ENCODE data around the gene CCDC188.

CCDC188 gene

DNA sequence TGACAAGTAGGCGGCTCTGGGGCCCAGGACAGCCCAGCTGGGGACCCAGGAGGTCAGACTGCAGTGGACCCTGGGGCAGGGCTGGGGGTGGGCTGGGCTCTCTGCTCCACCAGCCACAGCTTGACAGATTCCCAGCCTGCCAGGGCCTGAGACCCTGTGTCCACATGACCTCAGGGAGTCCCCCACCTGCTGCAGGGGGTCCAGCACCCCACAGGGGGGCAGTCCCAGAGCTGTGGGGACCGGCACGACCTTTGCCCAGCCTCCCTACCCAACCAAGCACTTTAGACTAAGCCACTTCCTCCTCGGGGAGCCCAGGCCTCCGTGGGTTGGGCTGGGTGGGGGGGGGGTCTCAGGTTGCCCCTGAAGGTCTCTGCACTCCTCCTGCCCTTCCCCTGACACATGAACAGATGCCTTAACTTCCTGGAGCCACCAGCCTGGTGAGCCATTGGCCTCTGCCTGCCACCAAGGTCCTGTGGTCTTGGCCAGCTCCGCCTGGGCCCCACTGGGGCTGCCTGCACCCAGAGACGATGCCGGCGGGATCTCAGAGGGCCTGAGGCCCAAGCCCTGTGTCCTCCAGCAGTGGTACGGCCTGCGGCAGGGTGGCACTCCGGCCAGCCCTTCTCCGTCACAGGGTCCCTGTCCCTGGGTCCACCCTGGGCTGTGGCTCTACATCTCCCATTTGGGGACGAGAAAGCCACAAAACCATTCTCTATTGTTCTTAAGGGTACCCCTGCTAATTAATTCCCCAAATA lies 3.4 kb downstream of the CCDC188 start:
- peak in 1 of 6 experiments; percentile 2 for DNase-seq

DNA sequence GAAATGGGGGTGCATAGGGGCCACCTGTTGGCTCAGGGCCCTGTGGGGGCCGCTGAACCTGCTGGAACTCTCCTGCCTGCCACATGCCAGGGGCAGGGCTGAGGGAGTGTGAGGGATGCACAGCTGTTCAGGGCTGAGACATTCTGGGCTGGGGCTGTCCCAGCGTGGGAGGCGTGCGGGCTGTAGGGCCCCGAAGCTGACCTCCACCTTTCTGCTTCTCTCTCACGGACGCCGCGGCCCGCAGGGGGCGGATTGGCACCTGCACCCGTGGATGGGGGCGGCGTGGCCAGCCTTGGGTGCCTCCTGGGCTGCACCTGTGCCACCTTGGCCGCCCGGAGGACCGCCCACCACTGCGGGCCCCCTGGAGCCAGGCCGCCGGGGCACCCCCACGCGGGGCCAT lies 4.1 kb downstream of the CCDC188 start:
- DNase-seq = no peak

DNA sequence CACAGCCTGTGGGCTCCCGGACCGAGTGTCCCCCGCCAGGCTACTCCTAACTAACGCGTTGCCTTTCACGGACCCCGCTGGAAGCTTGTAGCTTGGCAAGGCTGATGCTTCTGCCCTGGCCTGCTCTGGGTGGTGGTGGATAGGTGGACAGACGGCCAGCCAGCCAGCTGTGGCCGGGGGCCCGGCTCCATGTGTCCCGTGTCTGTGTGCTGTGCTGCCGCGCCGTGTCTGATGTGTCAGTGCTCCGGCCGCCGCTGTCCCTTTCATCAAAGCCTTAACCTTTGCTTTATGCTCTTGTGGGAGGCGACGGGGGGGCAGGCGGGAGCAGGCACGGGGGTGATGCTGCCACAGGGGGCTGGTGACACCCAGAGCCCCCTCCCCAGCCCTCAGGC lies 5.0 kb downstream of the CCDC188 start:
- DNase-seq = no peak

DNA sequence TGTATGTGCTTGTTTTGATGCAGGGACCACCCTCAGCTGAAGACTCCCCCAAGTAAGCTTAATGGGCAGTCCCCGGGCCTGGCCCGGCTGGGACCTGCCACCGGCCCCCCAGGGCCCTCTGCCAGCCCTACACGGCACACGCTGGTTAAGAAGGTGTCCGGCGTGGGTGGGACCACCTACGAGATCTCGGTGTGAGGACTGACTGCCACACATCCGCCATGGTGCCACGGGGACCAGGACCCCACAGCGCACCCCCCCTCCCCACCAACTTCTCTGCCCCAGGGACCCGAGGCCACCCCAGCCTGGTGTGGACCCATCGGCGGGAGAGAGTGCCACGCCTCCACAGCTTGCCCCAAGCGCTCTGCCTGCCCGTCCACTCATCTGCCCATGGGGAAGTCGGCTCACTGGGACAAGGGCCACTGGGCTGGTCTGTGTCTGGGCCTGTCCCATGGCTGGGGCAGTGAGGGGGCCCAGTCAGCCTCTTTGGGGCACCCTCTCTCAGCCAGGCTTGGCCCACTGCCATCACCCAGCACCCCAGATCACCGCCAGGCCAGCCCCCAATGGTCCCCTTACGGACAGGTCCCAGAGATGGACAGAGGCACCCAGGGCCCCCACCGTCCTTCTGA lies 5.5 kb downstream of the CCDC188 start:
- no peak for DNase-seq

DNA sequence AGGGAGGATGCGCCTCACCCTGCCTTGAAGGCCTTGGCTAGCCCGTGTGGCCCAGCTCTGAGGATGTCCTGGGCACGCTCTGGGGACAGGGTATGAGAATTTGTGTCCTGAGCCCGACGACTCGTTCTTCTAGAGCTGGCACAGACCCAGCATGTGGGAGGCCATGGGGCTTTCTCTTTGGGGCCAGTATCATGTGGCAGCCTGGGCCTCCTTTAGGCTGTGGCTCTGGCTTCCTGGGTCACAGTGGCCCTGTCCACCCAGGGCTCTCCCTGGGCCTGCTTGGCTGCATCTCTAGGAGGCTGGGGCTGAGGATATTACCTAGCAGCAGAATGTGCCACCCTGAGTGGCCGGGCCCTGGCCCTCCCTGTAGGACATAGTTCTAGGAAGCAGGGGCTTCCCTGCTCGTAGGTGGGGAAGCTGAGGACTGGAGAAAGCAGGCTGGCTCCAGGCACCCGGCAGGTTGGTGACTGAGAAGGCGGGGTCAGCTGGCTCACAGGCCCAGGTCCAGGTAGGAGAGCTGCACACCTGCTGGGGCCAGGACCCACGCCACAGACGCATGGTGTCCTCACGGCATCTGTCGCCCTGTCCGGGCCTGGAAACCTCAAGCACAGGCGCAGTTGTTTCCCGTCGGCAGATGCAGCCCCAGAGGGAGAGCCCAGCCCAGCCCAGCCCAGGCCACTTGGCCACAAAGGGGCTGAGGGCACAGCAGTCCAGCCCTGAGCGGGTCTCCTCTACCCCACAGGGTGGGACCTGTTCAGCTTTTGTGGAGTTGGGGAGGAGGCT lies 6.8 kb downstream of the CCDC188 start:
- DNase-seq = no peak

DNA sequence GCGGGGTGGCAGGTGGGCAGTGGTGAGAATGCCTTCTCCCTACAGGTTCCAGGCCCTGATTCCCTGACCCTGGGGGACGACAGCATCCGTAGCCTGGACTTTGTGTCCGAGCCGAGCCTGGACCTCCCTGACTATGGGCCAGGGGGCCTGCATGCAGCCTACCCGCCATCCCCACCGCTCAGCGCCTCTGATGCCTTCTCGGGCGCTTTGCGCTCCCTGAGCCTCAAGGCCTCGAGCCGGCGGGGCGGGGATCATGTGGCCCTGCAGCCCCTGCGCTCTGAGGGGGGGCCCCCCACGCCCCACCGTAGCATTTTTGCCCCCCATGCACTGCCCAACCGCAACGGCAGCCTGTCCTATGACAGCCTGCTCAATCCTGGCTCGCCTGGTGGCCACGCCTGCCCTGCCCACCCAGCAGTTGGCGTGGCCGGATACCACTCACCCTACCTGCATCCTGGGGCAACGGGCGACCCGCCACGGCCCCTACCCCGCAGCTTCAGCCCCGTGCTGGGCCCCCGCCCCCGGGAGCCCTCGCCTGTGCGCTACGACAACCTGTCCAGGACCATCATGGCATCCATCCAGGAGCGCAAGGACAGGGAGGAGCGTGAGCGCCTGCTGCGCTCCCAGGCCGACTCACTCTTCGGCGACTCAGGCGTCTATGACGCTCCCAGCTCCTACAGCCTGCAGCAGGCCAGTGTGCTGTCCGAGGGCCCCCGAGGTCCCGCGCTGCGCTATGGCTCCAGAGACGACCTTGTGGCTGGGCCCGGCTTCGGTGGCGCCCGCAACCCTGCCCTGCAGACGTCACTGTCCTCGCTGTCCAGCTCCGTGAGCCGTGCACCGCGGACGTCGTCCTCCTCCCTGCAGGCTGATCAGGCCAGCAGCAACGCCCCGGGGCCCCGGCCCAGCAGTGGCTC lies 7.9 kb downstream of the CCDC188 start:
- no peak for DNase-seq

DNA sequence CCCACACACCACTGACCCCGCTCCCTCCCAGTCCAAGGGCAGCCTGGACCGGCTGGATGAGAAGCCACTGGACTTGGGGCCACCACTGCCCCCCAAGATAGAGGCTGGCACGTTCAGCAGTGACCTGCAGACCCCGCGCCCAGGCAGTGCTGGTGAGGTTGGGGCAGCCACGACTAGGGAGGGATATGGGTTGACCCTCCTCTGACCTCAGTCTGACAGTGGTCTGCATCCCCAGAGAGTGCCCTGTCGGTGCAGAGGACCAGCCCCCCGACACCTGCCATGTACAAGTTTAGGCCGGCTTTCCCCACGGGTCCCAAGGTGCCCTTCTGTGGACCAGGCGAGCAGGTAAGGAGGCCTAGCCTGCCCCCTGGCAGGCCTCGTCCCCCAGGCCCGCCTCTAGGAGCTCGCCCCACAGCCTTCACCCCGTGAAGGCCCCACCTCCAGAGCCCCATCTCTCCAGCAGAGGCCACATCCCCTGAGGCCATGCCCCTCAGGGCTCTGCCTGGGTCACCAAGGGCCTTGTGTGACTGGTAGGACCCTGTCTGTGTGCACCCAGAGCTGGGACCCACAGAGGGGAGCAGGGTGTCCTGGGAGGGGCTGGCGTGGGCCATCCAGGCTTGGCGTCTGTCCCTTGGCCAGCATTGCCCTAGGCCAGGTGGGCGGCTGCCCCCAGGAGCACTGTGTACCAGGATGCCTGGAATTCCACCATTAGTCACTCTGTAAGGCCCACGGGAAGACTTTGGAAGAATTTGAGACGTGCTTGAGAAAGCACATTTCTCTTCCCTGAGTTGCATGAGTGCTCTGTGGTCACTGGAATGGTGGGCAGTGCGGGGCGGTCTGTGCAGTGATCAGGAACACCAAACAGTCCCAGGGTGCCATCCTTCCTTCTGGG lies 9.4 kb downstream of the CCDC188 start:
- no peak for DNase-seq

DNA sequence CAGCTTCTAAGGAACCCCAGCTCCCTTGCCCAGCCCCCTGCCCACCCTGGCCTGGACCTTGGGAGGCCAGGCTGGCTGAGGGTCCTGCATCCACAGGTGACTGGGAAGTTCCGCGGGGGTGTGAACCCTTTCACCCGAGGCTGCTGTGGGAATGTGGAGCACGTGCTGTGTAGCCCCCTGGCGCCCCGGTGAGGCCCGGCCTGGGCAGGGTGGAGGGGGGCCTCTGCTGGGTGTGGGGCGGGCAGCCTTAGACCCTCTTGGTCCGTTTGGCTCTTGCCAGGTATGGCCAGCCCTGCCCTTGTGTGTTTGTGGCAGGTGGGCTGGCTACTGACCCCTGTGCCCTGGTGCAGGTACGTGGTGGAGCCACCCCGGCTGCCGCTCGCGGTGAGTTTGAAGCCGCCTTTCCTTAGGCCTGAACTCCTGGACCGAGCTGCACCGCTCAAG lies 10.3 kb downstream of the CCDC188 start:
- DNase-seq = no peak

DNA sequence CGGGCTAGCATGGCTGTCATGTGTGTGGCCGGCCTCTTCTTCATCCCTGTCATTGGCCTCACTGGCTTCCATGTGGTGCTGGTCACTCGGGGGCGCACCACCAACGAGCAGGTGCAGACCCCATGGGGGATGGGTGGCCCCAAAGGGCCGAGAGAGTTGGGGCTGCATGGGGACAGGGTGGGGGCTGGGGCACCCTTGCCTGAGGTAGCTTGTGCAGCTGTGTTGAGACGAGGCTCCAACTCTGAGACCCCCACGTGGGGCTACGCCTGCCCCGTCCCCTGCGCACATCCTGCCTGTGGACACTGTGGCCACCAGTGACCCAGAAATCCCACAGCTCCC lies 10.8 kb downstream of the CCDC188 start:
- DNase-seq = no peak

DNA sequence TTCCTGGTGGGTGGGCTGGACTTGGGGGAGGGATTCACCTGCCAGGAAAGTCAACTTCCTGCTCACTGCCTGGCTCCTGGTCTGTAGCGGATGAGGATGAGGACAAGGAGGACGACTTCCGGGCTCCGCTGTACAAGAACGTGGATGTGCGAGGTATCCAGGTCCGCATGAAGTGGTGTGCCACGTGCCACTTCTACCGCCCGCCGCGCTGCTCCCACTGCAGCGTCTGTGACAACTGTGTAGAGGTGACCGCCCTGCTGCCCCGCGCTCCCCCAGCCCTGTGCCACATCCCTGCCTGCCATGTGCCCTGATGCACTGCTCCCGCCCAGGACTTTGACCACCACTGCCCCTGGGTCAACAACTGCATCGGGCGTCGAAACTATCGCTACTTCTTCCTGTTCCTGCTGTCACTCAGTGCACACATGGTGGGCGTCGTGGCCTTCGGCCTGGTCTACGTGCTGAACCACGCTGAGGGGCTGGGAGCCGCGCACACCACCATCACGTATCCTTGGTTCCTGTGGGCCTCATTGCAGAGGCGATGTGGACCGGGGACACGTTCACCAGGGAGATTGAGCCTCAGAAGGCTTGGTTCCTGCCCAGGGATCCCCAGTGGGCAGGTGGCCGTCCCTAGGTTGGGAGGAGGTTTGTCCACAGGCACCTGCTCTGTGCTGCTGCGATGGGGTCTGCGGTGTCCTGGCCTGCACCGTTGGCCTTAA lies 11.3 kb downstream of the CCDC188 start:
- no peak for DNase-seq

DNA sequence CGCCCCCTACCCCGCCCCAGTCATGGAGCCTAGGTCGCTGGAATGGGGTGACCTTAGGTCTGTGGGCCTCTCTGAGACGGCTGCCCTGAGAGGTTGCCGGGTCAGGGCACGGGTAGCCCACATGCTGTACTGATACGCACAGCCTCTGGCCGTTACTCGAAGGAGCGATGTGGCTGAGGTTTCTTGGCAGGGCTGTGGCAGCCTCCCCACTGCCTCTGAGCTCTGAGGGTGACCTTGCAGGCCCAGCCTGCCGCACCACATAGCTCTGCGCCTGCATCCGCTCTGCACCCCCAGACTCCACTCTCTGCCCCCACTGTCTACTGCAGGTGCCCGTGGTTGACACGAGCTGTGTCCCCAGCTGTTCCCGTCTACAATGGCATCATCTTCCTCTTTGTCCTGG lies 12.0 kb downstream of the CCDC188 start:
- no peak for DNase-seq

DNA sequence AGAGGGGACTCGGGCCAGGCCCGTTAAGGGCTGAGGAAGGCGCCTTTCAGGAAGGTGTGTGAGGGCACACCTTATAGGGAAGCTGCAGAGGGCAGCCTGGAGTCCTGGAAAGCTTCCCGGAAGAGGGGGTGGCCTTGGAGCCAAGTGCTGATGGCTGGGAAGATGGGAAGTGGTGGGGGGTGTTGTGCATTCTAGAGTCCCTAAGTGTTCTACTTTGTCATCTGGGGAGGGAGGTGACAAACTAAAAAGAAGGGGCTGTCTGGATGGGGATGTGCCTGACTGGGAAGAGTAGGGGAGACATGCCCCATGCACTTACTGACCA lies 12.5 kb downstream of the CCDC188 start:
- no peak for DNase-seq

DNA sequence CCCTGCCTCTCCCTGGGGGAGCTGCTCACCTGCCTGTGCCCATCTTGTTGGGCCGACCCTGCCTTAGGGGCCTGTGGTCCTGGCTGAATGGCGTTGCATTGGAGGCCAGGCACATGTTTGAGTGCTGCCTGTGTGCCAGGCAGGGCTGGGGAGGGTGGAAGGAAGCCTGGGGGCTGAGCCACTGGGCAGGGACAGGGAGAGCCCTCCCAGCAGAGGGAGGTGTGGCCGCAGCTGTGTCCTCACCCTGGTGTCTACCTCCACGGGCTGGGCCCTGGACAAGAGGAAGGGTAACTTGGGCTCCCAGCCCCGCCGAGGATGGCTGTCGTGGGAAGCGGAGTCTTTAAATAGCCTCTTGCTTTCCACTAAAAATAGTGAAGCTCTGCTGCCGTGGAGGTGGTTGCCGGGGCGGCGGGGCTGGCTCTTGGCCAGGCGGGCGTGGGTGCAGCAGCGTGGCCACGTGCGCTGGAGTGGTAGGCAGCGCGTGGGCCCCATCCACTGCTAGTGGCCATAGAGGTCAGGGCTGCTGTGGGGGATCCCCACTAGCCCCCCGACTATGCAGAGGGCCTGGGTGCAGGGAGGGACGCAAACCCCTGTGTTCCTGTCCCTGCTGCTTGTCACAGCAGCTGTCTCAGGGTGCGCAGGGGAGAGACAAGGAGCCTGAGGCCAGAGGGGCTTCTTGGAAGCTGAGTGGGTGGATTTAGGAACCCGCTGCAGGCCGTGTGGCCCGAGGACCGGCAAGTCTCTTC lies 13.0 kb downstream of the CCDC188 start:
- no peak for DNase-seq

DNA sequence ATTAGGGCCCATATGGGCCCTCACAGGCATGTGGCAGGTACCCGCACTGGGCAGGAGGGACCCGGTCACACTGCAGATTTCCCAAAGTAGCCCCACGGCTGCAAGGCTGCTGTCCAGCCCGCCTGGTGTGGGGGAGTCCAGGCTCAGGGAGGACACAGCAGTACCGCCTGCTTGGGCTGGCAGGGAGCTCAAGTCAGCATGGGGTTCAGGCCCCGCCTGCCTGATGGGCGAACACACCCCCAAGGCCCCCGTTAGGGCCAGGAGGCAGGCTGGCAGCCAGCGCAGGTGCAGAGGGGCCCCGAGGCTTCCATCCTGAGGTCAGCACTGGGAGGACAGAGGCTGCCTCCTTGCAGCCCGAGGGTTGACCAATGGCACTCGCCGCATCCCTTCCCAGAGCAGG lies 13.7 kb downstream of the CCDC188 start:
- DNase-seq = no peak

DNA sequence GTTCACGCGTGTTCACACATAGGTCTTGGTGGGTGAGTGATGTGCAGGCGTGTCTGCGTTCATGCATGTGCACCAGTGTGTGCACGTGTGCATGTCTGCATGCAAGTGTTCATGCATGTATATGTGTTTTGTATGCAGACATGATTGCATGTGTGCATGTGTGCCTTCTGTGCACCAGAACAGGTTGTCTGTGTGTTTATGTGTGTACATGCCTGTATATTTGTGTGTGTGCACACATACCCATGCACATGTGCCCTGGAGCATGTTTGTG lies 14.3 kb downstream of the CCDC188 start:
- DNase-seq = no peak

DNA sequence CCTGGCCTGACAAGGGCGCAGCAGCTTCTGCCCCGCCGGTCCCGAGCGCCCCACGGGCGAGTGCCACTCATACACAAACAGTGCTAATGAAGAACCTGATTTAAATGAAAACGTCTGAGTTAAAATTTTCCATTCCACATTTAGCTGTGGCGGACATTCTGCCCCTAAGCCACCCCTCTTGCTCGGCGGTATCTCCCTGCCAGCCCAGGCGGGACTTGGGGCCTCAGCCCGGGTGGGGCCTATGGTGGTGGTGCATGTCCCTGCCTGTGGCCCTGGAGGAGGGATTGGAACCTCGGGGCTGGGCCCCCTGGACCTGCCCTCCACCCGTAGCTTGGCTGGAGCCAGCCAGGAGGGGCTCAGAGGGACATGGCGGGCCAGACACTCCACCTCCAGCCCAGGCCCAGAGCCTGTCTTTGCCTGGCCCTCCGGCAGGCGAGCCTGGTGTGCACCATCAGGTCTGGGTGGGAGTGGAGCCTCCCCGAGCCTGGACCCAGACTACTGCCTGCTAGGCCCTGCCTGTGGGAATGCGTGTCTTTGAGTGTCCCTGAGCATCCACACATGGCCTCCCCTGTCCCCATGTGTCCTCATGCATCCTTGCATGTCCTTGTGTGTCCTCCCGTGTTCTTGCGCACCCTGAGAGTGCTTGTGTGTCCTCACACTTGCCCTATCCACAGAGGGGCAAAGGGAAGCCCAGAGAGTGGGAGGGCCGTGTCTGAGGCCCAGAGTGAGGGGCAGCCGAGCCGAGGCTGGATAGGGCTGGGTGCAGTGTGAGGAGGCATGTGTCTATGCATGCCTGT lies 14.9 kb downstream of the CCDC188 start:
- no peak for DNase-seq

DNA sequence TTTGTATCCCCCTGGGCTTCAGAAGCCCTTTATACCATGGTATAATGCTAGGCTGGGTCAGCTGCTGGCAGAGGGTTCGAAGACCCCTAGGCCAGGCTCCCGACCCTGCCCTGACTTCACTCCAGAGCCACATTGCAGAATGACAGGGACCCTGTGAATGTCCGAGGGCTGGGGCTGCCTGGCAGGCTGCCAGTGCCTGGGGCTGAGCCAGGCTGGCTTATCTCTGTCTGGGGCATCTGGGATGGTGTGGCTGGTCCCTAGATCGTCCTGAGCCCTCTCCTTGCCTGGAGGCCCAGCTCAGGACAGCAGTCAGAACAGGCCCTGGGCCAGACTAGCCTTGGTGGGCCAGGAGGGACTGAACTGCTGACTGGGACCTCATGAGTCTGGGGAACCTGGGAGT lies 15.6 kb downstream of the CCDC188 start:
- no peak for DNase-seq

DNA sequence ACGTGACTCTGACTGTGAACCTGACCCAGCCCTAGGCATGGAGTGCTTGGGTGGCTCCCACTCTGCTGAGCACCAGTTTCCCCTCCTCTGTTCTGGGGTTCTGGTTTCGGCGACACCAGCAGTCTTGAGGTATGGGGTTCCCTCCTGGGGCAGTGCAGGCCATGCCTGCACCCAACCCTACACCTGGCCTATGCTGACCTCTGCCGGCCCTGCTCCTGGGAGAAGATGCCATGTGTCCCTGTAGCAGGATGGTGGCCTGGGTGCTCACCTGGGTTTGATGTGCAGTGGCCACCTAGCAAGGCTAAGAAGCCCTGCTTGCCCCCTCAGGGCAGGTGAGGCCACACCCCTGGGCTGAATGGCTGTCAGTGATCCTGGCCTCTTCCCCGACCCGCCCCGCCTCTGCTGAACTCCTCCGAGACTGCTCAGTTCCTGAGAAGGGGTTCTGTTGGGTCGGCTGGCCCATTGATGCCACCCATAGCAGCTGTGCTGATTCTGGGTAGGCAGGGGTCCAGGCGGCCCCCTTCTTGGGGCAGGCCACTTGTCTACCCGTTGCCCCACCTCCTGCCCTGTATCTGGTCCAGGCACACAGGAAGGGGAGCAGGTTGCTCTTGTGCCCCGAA lies 16.8 kb downstream of the CCDC188 start:
- no peak for DNase-seq

DNA sequence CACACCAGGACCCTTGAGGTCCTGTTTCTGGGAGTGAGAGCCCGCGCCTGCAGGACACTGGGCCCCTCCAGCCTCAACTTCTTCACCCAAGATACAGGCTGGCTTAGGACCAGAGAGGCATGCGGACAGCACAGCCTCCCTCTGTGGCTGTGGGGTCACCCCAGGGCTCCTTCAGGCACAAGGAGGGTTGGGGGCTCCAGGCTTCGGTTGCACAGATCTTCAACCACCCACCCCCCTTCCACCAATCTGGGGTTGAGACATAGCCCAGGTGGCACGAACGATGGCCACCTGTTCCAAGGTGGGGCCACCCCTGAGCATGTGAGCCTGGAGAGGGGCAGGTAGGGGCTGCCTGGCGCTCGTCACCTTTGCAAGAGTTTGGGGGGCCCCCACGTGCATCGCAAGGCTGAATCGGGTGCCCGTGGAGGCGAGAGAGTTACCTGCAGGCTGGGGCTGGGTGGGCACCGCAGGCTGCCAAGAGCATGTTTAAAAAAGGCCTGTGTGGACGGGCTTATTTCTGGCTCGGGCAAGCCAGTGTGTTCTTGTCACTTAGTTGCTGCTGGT lies 18.1 kb downstream of the CCDC188 start:
- DNase-seq = no peak
